ENCODE measurements around the gene TRIP12. TPM values are rescaled to one million over a fixed set of nuclear protein-coding genes. Genes with fewer than 3 reads are reported as not detected.

Gene TRIP12
- total RNA-seq, 1 experiment from 2014 or later, result 166 TPM

- no peaks in the 10 kb centered on the region for H3K23me2 ChIP-seq (ENCODE audit: insufficient read length, low read depth, low read length, poor library complexity, severe bottlenecking)
- TF ChIP-seq, protein P1, sequence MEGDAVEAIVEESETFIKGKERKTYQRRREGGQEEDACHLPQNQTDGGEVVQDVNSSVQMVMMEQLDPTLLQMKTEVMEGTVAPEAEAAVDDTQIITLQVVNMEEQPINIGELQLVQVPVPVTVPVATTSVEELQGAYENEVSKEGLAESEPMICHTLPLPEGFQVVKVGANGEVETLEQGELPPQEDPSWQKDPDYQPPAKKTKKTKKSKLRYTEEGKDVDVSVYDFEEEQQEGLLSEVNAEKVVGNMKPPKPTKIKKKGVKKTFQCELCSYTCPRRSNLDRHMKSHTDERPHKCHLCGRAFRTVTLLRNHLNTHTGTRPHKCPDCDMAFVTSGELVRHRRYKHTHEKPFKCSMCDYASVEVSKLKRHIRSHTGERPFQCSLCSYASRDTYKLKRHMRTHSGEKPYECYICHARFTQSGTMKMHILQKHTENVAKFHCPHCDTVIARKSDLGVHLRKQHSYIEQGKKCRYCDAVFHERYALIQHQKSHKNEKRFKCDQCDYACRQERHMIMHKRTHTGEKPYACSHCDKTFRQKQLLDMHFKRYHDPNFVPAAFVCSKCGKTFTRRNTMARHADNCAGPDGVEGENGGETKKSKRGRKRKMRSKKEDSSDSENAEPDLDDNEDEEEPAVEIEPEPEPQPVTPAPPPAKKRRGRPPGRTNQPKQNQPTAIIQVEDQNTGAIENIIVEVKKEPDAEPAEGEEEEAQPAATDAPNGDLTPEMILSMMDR (conservative IDR thresholded peaks at IDR 0.05), result no peak
- no peak overlapping the region for H2BK12ac ChIP-seq (ENCODE audit: insufficient read length, low read depth, low read length)
- H4K5ac ChIP-seq (ENCODE audit: insufficient read length, low read depth, low read length), result no peak overlapping the region
- H3K9me3 ChIP-seq (ENCODE audit: control insufficient read depth, low read depth, low read length), result no peaks in the 10 kb centered on the region
- no peaks in the 10 kb centered on the region for H3K4me1 ChIP-seq (ENCODE audit: insufficient read depth, low read length)
- H3K79me2 ChIP-seq (ENCODE audit: insufficient read depth, low read length), result no peaks in the 10 kb centered on the region
- no peaks in the 10 kb centered on the region for H3K27me3 ChIP-seq (ENCODE audit: insufficient read depth, low read length)
- H3K23ac ChIP-seq (ENCODE audit: insufficient read length, low read depth, low read length), result no peak overlapping the region
- H3K9me3 Mint-ChIP-seq, result no peaks in the 10 kb centered on the region
- no peak overlapping the region for H2BK120ac ChIP-seq (ENCODE audit: low read depth, low read length, poor library complexity, severe bottlenecking)
- no peak overlapping the region for H2AK5ac ChIP-seq (ENCODE audit: insufficient read length, low read length)
- no peak overlapping the region for H4K8ac ChIP-seq (replicated peaks; ENCODE audit: insufficient read length, low read depth, low read length)
- H4K20me1 ChIP-seq (ENCODE audit: control insufficient read depth, insufficient read depth, insufficient read length), result no peaks in the 10 kb centered on the region
- DNase-seq, result no peak
- H3K18ac ChIP-seq (ENCODE audit: insufficient read length, low read depth, low read length), result no peak overlapping the region
- no peak overlapping the region for H3K27ac ChIP-seq (ENCODE audit: insufficient read length, low read depth, low read length)
- H3K14ac ChIP-seq (ENCODE audit: insufficient read depth, low read length), result no peak overlapping the region
- H2AFZ ChIP-seq (ENCODE audit: low read length), result no peak overlapping the region
- WGBS (ENCODE audit: extremely low coverage, insufficient read length, low lambda C conversion rate), result no CpG with 5 or more reads among the region's 1 CpG
- peaks cover 5% of the 10 kb centered on the region for H3K79me1 ChIP-seq (ENCODE audit: insufficient read depth, low read depth, low read length, poor library complexity, severe bottlenecking)
- no peaks in the 10 kb centered on the region for H3K4me1 Mint-ChIP-seq
- no peak overlapping the region for H3K9ac ChIP-seq (ENCODE audit: extremely low read depth, insufficient read length, low read length)
- no peak overlapping the region for H2BK20ac ChIP-seq (ENCODE audit: low read depth, low read length, poor library complexity, severe bottlenecking)
- H2BK5ac ChIP-seq (ENCODE audit: insufficient read length, low read length), result no peak overlapping the region
- H3K27ac Mint-ChIP-seq, result no peak overlapping the region
- no peak overlapping the region for H4K91ac ChIP-seq (ENCODE audit: insufficient read length, low read depth, low read length)
- H3K4ac ChIP-seq (ENCODE audit: low read depth, low read length), result no peak overlapping the region
- no peak overlapping the region for H2BK15ac ChIP-seq (ENCODE audit: low read depth, low read length)
- H3K4me3 Mint-ChIP-seq, result no peak overlapping the region
- no peaks in the 10 kb centered on the region for H3K27me3 Mint-ChIP-seq (ENCODE audit: low read depth)
- no peak overlapping the region for H3T11ph ChIP-seq (ENCODE audit: low read length)
- H3K56ac ChIP-seq (ENCODE audit: insufficient read length, low read depth, low read length), result no peak overlapping the region
- peaks cover 8 to 31% (median 30%) of the 10 kb centered on the region in 3 experiments; a peak in 6 of 7 replicates for H3K36me3 Mint-ChIP-seq (ENCODE audit: insufficient read depth in 1 of 3, low read depth in 3 of 3)
- H3K4me2 ChIP-seq (ENCODE audit: insufficient read depth, insufficient read length, low read length), result no peak overlapping the region
Measured at GRCh38 chr2:229860334-229860733, 61.5 kb downstream of the TRIP12 start.

All from H9 (cell line).